HG02981 (cell line): ENCODE measurements around the gene ACE.

ENCODE experiments used
- ATAC-seq: cut with Tn5 transposase; IDR thresholded peaks from one replicate; pipeline ENCODE4 v1.9.1; 2021; ENCODE audit warnings: mild to moderate bottlenecking, moderate library complexity; ENCODE audit not compliant: unreplicated experiment

ACE gene

GRCh38 chr17:63476854-63477479 is at the start of gene ACE:
Gene ACE (plus strand): TSS chr17:63477061. CDS start chr17:63477095, 34 bp downstream.
- ATAC-seq = peak; percentile 37

DNA sequence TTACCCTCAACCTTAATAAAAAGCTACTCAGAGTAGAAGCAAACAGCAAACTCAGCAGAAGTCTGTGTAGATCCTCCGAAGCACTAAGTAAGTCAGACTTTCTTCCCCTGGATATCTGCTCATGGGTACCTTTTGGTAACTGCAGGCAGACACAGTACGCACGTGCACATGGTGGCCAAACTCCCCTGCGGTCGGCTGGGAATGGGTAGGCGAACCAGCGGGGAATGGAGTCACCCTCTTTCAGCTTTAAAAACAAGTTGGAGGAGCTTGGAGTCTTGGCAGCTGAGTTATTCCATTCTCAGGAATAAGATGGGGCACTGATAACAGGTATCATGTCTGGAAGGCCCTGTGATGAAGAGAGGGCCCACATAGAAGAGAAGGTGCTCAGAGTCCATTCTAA is 47.1 kb upstream of the ACE start:
- ATAC-seq = no peak

- ATAC-seq = no peak
These were observed 46.6 kb upstream of the ACE start for GRCh38 chr17:63430223-63430622.

GRCh38 chr17:63431618-63431938 is 45.3 kb upstream of the ACE start:
- no peak for ATAC-seq

DNA sequence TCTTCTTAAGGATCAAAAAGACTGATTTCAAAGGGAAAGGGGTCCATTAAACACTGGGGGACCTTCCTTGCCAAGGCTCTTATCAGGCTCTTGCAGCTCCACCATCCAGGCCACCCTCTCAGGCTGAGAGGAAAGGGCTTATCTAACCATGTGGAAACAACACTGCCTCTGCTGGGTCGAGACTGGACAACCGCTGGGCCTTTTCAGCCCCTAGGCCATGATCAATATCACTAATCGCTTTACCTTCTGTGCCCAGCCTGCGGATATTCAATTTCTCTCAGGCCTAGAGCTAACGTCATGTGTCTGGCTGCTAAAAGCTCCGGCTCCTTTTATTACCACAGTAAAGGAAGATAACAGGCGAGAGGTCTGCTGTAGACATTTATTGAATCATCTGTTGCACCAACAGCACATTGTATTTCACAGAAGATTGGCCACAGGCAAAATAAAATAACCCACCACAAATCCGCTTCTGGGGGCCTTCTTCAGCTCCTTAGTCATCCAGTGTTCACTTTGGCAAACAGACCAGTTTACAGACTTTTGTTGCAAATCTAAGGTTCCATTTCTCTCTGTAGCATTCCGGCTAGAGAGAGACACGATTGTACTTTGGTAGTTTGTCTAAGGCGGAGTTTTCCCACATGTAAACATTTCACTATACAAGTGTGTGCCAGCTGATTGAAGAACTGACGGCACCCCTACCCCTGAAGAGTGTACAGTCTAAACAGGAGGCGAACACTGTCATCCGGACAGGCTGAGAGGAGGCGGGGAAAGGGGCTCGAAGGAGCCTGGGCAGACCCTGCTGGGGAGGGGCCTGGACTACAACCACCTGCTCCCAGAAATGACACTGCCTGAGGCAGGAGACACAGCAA is 44.7 kb upstream of the ACE start:
- no peak for ATAC-seq

- ATAC-seq = no peak
These were observed 42.9 kb upstream of the ACE start for GRCh38 chr17:63433746-63434591.

DNA sequence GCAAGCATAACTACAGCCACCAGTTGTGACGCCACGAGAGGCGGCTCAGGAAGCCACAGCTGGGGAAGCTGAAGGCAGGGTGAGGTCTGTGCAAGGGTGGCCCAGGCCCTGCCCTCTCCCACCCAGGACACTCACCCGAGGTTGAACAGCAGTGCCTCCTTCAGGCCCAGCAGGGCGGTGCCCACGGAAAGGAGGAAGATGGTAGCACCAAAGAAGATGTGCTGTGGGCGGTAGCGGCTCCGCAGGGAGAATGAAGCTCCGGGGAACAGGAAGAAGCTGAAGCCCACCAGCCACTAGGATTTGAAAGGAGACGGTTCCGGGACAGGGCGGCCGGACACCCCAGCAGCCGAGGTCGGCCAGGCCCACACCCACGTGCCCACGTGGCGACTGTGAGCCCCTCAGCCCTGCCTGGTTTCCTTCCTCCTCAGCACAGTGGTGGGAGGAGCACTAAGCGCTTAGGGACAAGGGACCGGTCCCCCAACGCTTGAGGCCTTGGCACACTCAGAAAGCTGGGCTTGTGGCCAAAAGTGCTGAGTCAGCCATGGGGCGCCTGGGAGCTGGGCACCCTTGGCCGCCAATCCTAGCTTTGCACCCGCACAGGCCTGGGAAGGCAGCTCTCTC is 41.8 kb upstream of the ACE start:
- ATAC-seq = no peak

DNA sequence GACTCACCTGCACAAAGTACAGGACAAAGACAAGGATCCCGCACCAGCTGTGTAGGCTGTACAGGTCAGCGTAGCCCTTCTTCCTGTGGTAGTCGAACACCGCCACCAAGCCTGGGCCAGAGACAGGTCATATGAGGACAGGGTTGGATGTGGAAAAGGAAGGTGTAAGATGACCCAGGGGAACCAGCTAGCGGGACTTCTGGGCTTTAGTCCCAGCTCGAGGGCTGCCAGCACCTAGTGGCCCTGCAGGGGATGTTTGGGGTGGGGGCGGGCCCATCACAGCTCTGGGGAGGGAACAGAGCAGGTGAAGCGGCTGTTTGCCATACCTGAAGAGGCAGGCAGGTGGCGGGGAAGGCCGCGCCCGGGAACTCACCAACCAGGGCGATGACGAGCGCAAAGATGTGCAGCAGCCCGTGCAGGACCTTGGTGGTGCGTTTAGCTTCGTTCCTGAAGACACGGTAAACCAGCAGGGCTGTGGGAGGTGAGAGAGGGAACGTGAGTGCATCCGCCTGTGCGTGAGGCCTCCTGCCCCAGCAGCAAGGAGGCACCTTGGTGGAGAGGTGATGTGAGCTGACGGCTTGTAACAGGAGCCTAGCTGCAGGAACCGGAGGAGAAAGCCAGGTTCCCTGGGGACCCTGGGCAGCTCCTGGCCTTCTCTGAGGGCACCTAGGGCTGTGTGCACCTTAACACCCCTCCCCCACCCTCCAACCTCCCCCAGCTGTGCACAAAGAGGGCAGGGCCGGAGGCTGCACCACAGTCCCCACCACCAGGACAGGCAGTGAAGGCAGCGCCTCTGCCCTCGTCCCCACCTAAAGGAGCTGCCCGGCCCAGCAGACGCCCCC is 41.0 kb upstream of the ACE start:
- no peak for ATAC-seq

- no peak for ATAC-seq
These were observed 40.2 kb upstream of the ACE start for GRCh38 chr17:63436523-63437110.

DNA sequence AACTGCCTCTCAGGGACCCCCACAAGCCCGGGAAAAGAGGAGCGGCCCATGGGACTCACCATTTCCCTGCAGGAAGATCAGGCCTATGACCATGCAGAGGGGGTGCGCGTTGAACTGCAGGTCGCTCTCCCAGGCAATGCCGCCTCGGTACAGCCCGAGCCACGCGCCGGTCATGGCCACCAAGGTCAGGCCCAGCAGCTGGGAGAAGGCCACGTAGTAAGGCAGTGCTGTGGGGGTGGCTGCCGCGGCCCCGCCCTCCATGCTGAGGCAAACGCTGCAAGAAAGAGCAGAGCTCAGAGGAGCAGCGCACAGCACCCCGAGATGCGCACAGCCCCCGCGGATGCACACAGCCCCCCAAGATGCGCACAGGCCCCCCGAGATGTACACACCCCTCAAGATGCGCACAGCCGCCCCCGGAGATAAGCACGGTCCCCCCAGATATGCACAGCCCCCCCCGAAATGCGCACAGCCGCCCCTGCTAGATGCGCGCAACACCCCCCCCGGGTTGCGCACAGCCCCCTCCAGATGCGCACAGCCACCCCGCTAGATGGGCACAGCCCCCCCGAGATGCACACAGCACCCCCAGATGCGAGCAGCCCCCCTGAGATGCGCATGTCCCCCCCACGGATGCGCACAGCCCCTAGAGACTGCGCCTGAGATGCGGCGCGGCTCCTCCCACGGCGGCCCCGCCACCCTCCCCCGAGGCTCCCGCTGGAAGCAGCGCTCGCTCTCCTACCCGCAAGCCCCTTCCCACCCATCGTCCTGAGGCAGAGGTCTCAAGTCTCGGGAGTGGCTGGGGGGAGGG is 39.4 kb upstream of the ACE start:
- no peak for ATAC-seq

DNA sequence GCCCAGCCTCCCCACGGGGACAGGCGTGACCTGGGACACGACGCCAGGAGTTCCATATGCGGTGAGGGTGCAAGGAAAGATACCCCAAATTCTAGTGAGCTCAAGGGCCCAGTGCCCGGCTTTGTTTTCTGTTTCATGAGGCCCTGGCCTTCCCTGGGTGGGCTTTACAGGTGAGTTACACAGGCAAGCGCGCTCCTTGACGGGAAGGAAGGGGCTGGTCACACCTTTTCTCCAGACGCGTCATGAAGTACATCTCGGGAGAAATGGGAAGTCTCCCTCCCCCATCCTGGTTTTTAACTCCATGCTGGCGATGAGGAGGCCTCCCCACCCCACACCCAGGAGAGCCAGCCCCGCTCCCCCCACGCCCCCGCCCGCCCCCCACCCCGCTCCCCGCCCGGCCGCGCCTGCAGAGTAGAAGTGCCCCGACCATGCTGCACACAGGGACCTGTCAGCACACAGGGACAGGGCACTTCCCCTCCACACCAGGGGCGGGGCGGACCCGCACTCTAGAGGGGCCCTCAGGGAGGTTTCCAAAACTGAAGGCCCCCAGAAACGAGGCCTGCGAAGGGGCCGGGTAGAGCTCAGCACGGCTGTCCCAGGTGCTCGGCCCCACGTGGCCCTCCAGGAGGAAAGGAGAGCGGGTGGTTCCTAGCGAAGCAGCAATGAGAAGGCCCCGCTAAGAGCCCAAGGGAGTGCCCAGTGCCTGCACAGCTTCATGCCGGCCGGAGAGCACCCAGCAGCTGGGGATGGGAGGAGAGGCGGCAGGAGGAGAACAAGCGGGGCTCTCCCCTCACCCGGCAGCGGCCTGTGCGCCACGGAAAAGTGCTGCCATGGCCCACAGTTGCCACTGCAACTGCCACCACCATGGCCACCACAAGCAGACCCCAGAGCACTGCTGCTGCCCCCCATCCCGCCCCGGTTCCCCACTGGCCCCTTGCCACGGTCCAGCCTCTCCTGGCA is 38.5 kb upstream of the ACE start:
- ATAC-seq = no peak

DNA sequence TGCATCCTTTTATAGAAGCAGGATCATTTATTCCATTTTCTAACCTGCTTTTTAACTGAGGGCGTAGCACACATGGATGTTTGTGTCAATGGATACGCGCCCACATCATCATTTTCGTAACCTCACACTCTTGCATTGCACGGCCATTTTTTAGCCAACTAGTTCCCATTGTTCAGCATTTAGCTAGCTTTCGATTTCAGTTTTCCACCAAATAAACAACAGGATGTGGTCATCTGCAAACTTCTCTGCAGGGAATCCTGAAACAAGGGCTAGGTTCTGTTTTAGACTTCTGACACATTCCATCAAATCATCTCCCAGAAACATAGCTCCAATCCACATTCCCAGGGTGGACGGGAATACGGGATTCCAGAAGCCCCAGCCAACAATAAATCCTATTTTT is 37.2 kb upstream of the ACE start:
- no peak for ATAC-seq

DNA sequence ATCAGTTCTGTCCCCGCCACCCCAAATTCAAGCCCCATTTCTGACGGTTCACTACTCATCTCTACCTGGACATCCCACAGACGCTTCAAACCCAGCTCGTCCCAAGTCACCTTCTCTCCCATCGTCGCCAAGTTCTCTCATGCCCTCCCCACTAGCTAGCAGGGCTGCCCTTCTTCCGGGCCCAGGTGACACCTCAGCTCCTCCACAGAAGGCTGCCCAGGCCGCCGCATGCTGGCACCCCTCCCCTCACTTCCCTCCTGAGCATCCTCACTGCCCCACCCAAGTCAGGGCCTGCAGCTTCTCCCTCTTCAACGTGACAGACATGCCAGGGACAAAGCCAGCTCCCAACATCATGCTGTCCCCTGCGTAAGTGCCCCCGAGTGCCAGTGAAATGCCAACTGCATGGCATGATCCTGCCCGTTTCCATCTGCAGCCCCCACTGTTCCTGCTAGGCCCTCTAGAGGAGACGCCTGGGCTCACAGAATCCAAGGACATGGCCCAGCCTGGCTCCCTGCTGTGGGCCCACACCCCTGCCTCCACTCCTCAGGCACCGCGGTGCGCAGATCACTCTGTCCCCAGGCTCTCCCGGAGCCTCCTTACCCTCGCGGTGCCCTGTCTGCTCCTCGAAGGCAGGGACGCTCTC is 36.6 kb upstream of the ACE start:
- no peak for ATAC-seq

- no peak for ATAC-seq
These were observed 36.0 kb upstream of the ACE start for GRCh38 chr17:63440770-63441335.

GRCh38 chr17:63441654-63442053 is 35.2 kb upstream of the ACE start:
- ATAC-seq = no peak

DNA sequence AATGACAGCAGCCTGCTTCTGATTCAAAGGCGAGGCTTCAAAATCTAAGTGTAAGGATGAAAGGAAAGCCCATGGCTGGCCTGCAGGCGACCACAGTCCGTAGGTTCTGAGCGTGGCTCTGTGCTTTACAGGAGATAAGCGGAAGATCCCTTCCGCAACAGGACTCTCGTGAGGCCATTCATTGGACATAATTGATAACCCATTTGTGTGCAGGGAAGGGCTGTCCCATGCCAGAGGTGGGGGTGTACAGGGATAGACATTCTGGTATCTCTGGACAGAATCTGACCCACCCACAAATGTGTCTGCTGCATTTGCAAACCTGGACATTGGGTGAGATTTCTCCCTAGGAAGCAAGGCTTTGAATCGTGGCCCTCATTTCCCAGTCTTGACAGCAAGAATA is 34.8 kb upstream of the ACE start:
- ATAC-seq = no peak

DNA sequence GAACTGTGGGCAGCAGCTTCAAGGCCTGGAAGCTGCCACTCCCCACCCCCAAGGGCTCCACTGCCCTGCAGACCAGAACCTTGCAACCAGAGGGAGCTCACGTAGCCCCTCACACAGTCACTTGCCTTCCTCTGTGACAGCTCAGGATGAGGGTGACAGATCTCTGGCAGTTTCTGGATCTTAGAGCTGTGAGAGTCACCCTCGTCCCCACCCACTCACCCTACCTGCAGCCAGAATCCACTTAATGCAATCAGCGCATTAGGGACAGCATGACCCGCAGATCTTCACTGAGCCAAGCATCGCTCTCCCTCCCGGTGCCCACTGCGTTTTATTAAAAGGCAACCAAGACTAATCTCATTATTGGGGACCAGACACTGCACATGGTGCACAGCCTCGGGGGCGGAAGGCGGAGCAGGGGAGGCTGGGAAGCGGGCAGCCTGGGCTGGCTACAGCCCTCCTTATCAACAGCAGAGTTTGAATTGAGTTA is 34.3 kb upstream of the ACE start:
- no peak for ATAC-seq
